Stimulated activated naive CD8-positive, alpha-beta T cell treated with anti-CD3 and anti-CD28 coated beads, Interleukin-15, Interleukin-2, amounts not matched to agents 100 U/mL and 50 U/mL, for 24 hours (primary cell): ENCODE measurements around the gene PTPRT.

Experiments
- ATAC-seq: fragments of 150-1000 bp; cut with Tn5 transposase; one replicate; pipeline ENCODE4 v1.10.0; 2021
- DNase-seq: peaks from one replicate; pipeline ENCODE4 v3.0.0; 2021

PTPRT gene

GRCh38 chr20:43022568-43022967 is 167.1 kb downstream of the PTPRT start:
- ATAC-seq = no peak

DNA sequence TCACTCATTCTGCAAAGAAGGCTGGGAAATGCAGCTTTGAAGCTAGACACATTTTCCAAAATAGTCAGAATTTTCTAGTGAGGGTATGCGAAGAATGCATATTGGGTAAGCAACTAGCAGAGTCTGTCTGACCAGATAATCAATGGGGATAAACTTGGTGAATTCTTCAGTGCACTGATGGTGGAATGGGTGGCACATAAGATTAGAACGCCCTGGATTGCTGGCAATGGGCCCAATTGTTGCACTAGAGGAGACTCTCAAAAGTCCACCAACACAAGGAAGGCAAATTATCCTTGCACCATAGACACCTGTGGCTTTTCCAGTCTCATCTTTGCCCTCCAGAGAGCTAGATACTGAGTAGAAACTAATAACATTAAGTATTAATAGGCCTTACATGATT is 167.6 kb downstream of the PTPRT start:
- ATAC-seq (no peak), DNase-seq (no peak)

More at GRCh38 chr20:43022568-43022967, 167.1 kb downstream of the PTPRT start:
- DNase-seq = no peak

- DNase-seq (no peak), ATAC-seq (no peak)
Observed at GRCh38 chr20:43017241-43018030, 172.3 kb downstream of the PTPRT start.

GRCh38 chr20:43016257-43016656 is 173.4 kb downstream of the PTPRT start:
- ATAC-seq (no peak), DNase-seq (no peak)

DNA sequence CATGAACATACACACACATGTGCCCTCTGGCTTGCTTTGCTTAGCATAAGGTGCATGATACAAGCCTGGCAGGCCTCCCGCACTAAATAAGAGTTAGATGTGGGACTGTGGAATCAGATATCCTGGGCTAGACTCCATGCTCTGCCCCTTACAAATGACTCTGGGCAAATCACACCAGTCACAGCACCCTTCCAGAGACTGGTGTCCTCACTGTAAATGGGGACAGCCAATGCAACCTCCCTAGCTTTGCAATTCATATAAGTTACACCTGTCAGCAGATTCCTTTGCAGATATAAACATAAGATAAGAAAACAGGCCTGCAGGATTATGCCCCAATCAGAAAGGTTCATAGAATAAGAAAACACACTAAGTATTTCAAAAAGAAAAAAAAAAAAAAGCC is 174.1 kb downstream of the PTPRT start:
- ATAC-seq = no peak
- DNase-seq = no peak

GRCh38 chr20:43014206-43014605 is 175.5 kb downstream of the PTPRT start:
- DNase-seq (no peak), ATAC-seq (no peak)

DNA sequence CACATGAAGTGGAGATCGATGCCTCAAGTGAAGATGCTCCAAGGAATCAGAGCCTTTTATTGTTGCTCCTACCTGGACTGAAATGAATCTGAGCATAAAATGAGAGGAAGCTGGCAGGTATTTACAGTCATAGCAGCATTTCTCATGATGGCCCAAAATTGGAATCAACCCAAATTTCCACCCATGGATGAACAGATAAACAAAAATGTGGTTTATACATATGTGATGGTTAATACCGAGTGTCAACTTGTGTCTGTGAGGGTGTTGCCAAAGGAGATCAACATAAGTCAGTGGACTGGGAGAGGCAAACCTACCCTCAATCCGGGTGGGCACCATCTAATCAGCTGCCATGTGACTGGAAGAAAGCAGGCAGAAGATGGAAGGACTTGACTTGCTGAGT is 178.2 kb downstream of the PTPRT start:
- ATAC-seq = no peak
- no peak for DNase-seq

DNA sequence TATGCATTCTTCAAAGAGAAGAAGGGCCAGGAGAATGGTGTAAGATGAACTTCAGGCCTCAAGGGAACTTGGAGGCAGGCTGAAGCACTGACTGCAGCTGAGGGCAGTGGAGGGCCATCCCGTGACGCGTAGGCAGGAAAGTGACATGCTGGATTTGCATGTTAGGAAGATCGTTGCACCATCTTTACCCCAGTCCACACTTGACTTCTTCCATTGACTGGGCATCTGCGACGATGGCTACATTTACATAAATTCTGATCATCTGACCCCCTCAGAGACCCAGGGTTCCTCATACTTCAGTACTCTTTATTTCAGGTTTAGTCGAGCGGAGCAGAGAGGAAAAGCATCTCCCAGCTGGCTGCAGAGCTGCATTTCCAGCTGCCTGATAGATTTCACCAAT is 180.2 kb downstream of the PTPRT start:
- DNase-seq (no peak), ATAC-seq (no peak)

DNA sequence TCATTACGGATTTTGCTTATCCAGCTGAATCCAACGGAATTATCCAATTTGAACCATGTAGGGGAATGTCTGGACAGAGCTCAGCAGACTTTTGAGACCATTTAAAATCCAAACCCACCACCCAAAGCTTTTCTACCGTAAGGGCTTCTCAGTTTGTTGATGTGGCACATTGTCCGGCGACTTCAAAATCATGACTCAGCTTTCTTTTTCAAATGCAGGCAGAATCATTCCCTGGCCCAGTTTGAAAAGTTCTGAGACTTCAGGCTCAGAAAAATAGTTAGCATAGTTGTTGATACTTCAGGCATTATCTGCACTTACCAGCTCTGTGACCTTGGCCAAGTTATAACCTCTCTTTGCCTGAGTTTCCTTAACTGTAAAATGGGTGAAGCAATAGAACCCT is 182.2 kb downstream of the PTPRT start:
- no peak for ATAC-seq

GRCh38 chr20:43006651-43007375 is 182.9 kb downstream of the PTPRT start:
- no peak for ATAC-seq
- no peak for DNase-seq

More for the DNA sequence above, 182.2 kb downstream of the PTPRT start:
- DNase-seq = no peak

DNA sequence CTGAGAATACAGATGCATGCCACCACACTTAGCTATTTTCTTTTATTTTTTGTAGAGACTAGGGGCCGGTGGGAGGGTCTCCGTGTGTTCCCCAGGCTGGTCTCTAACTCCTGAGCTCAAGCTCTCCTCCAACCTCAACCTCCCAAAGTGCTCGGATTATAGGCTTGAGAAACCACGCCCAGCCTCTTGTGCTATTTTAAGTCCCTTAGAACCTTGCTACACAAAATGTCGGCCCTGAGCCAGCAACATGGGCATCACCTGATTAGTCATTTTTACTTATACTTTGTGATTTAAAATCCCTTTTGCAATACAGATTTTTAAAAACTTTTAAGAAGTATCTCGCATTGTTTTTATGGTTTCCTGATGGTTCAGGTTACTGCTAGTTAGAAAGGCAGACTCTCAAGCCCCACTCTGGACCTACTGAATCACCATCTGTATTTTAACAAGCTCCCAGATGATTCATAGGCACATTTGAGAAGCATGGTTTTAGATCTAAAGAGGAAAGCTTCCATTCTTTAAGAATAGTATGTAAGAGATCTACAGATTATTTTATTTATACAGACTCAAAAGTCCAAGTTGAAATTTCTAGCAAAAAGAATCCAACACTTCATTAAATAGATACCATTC is 186.3 kb downstream of the PTPRT start:
- ATAC-seq (no peak), DNase-seq (no peak)

DNA sequence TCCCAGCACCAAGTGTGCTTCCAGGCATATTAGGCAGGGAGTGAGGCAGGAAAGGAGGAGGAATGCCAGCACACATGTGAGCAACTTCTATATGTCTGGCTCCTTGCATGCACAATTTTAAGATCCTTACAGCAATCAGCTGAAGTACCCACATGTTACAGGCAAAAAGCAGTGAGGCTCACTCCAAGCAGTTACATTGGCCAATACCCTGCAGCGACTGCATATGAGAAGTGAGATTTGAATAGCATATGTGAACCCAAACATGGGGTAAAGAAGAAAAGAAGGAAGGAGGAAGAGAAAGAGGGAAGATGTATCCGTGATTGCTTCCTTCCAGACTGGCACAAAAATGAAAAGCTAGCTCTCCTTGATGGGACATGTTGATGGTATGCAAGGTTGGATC is 193.6 kb downstream of the PTPRT start:
- ATAC-seq (no peak), DNase-seq (no peak)

GRCh38 chr20:42988319-42988718 is 201.4 kb downstream of the PTPRT start:
- ATAC-seq = no peak
- DNase-seq = no peak

- ATAC-seq (no peak), DNase-seq (no peak)
Observed at GRCh38 chr20:42987376-42988114, 202.2 kb downstream of the PTPRT start.

DNA sequence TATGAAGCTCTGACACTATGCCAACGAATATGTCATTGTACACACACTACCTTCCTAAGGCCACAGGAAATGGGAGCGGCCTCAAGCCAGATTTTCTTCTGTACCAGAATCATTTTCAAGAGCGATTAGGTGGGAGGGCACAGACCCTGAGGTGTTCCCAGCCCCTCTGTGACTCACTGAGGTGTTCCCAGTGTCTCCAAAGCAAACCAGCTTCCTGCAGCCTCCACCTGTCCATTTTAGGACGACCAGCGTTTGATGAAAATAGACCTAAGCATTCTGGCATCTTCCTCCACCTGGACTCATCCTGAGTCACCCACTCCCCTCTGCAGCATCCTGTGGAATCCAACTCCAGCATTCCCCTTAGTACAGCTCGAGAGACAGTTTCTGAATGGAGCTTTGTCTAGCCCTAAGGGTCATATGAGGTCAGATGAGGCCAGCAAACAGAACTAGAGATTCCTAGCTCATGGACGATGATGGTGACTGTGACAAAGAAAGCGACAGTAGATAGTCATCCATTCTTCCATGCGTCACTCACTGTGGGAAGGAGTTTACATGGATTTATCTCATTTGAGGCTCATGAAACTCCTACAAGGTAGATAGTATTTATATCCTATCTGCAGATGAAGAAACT is 203.4 kb downstream of the PTPRT start:
- DNase-seq (no peak), ATAC-seq (no peak)

GRCh38 chr20:42985628-42986027 is 204.1 kb downstream of the PTPRT start:
- DNase-seq (no peak), ATAC-seq (no peak)

GRCh38 chr20:42982218-42982617 is 207.5 kb downstream of the PTPRT start:
- ATAC-seq = no peak
- DNase-seq = no peak

GRCh38 chr20:42981253-42981652 is 208.5 kb downstream of the PTPRT start:
- DNase-seq = no peak
- ATAC-seq = no peak

DNA sequence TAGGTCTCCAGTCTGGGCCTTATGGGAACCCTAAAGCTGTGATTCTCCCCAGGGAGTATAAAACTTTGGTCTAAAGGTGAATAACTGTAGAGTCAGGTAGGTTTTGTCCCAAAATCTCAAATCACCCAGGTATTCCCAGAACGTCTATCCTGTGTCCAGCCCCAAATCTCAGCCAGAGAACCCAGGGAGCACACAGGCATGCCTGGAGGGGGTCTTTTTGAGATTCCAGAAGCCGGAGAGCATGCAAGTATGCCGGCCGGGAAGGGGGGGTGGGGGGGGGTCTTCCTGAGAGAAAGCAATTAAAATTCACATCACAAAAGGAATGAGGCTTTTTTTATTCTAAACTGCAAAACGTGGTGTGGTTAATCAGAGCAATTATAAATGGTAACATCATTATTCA is 210.0 kb downstream of the PTPRT start:
- ATAC-seq (no peak), DNase-seq (no peak)

GRCh38 chr20:42978184-42978974 is 211.3 kb downstream of the PTPRT start:
- no peak for ATAC-seq
- no peak for DNase-seq

DNA sequence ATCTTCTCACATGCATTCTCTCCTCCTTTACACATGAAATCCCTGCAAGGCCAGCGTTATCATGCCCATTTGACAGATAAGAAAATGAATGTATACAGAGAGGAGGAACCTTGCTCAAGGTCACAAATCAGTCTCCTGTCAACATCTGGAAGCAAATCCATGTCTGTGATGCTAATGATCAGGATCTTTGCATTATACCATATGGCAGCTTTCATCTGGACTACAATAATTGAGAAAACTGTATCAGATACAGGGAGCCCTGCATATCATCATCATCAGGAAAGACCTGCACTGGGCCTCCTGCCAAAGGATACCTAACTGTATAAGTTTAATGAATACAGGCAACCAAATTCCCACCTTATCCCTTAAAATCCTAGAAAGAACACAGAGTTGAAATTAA is 213.7 kb downstream of the PTPRT start:
- DNase-seq (no peak), ATAC-seq (no peak)
